Left colon (tissue), 2 donors: ENCODE data around the gene HNRNPA2B1. TPM values are rescaled to one million over a fixed set of nuclear protein-coding genes. Genes with fewer than 3 reads are reported as not detected.

Experiments
- total RNA-seq, 2 donors: library from RNA; stranded (reverse); fragmentation: NEBNext Ultra II Directional; extraction: Animal tissue kit (Norgen Biotek cat#: 25700); gene quantifications; one replicate each; pipeline ENCODE4 v1.2.1, GENCODE V29; 2021
- donor health status: DM: no; HTN: no; CAD: no.
- donor health status: DM: yes; HTN: yes; CAD: no.

Gene HNRNPA2B1
- total RNA-seq, 2 donors from 2014 or later = 295 to 453 TPM

Other genes starting within 250 kb of the HNRNPA2B1 start
- 10 to 100 TPM in 1 of 2 donors, 1 to 10 TPM in 1; 8.8 to 13.4 TPM for gene NFE2L3, start 48.5 kb downstream of the HNRNPA2B1 start, total RNA-seq
- gene CBX3, start 999 bp upstream of the HNRNPA2B1 start, total RNA-seq = 10 to 100 TPM; 73.3 to 81.3 TPM
- gene SNX10, start 91.1 kb upstream of the HNRNPA2B1 start, total RNA-seq = 1 to 10 TPM; 2.4 to 3.0 TPM